Neural progenitor cell (in vitro differentiated cells): ENCODE results near the gene RBM19. TPM values are rescaled to one million over a fixed set of nuclear protein-coding genes. Genes with fewer than 3 reads are reported as not detected.
A peak's percentile ranks its signal among the peaks of the same experiment; 100 is the strongest.

Experiments
- DNase-seq: peaks from one replicate; pipeline ENCODE4 v3.0.0-alpha.2; 2016; ENCODE audit warnings: low spot score
- H2AFZ ChIP-seq: fragments of 200-600 bp; sonication (generic); replicated peaks from 2 replicates; pipeline ENCODE4 v1.6.1; 2016; ENCODE audit warnings: antibody characterized with exemption
- H3F3A ChIP-seq: fragments of 200-600 bp; sonication (generic); 2 replicates; pipeline ENCODE4 v1.6.1; 2016; ENCODE audit warnings: antibody characterized with exemption, low read depth
- H3K27ac ChIP-seq: fragments of 200-600 bp; sonication (generic); 2 replicates; pipeline ENCODE4 v1.5.1; 2016; ENCODE audit warnings: mild to moderate bottlenecking
- H3K27me3 ChIP-seq: fragments of 200-600 bp; sonication (generic); 2 replicates; pipeline ENCODE4 v1.6.1; 2016; ENCODE audit warnings: mild to moderate bottlenecking, moderate library complexity
- H3K36me3 ChIP-seq: fragments of 200-600 bp; sonication (generic); 2 replicates; pipeline ENCODE4 v1.5.1; 2016
- H3K4me1 ChIP-seq: fragments of 200-600 bp; sonication (generic); 2 replicates; pipeline ENCODE4 v1.6.1; 2016; ENCODE audit warnings: mixed run types
- H3K4me2 ChIP-seq: fragments of 200-600 bp; sonication (generic); 2 replicates; pipeline ENCODE4 v1.6.1; 2016
- H3K4me3 ChIP-seq: fragments of 200-600 bp; sonication (generic); 2 replicates; pipeline ENCODE4 v1.5.1; 2016
- H3K79me2 ChIP-seq: fragments of 200-600 bp; sonication (generic); 2 replicates; pipeline ENCODE4 v1.6.1; 2016; ENCODE audit warnings: low read depth
- H3K9ac ChIP-seq: fragments of 200-600 bp; sonication (generic); 2 replicates; pipeline ENCODE4 v1.6.1; 2016
- H3K9me3 ChIP-seq: fragments of 200-600 bp; sonication (generic); 2 replicates; pipeline ENCODE4 v1.5.1; 2016; ENCODE audit warnings: low read depth
- H4K20me1 ChIP-seq: fragments of 200-600 bp; sonication (generic); 2 replicates; pipeline ENCODE4 v1.6.1; 2016; ENCODE audit warnings: low read depth
- H3K27ac Mint-ChIP-seq: 3 replicates; pipeline ENCODE4 v1.8.0; 2021; ENCODE audit warnings: mixed read lengths
- H3K27me3 Mint-ChIP-seq: 2 replicates; pipeline ENCODE4 v1.8.0; 2022; ENCODE audit warnings: low read depth, mild to moderate bottlenecking, inconsistent platforms, moderate library complexity, mixed read lengths; ENCODE audit not compliant: insufficient read depth
- H3K36me3 Mint-ChIP-seq: 3 replicates; pipeline ENCODE4 v1.8.0; 2021; ENCODE audit warnings: mixed read lengths
- H3K4me1 Mint-ChIP-seq: 3 replicates; pipeline ENCODE4 v1.8.0; 2021; ENCODE audit warnings: mixed read lengths
- H3K4me3 Mint-ChIP-seq: 3 replicates; pipeline ENCODE4 v1.8.0; 2021; ENCODE audit warnings: mild to moderate bottlenecking, moderate library complexity, mixed read lengths
- H3K9me3 Mint-ChIP-seq: 3 replicates; pipeline ENCODE4 v1.8.0; 2020; ENCODE audit warnings: mixed read lengths
- CTCF ChIP-seq: fragments of 200-600 bp; sonication (generic); IDR thresholded peaks from 2 replicates; pipeline ENCODE4 v1.5.1; 2017; ENCODE audit warnings: antibody characterized with exemption, mild to moderate bottlenecking
- EZH2 ChIP-seq: fragments of 200-600 bp; sonication (generic); IDR thresholded peaks from 2 replicates; pipeline ENCODE4 v1.6.1; 2017; ENCODE audit warnings: antibody characterized with exemption, mild to moderate bottlenecking, moderate library complexity
- EZH2phosphoT487 ChIP-seq: fragments of 200-600 bp; sonication (generic); IDR thresholded peaks from 2 replicates; pipeline ENCODE4 v1.6.1; 2017; ENCODE audit warnings: antibody characterized with exemption
- total RNA-seq: library from RNA; depleted of rRNA; stranded (reverse); fragments of >200 nt; gene quantifications from 2 replicates; pipeline ENCODE4 v1.2.3, GENCODE V29; 2015; ENCODE audit warnings: low replicate concordance

The RBM19 gene
- total RNA-seq, 1 donor from 2014 or later, result 23.5 TPM

DNA sequence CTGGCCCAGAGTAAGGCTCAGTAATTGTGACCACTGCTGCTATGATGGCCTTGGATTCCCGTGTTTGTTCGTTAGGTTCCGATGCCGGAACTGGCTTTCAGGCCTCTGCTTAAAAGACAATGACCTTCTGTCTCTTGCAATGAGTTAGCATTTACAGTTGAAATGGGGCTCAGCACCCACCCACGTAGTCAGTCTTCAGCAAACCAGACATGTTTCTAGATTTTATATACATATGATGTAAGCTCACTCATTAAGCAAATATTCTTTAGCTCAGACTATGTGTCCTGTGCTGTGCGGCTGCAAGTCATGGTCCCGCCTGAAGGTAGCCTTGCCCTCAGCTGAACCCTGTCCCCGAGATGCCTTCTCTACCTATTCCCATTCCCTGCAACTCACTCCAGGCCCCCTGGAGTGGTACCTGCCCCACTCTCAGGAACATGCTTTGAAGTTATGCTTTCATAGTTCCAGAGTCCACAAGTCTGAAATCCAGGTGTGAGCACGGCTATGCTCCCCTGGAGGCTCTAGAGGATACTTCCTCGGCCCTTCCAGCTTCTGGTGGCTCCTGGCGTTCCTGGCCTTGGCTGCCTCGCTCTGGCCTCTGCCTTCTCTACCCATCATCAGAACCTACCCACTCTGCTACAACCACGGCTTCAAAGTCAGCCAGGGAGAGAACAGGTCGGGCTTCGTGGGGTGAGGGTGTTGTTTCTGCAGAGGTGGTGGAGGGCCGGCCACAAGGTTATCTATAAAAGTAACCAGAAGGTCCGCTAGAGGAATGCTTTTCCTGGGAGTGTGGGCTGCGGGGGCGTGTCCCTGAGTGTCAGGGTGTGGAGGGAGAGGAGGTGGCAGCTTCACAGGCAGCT, 157.8 kb downstream of the RBM19 start:
- H3K36me3 ChIP-seq, result no peaks in the 10 kb centered on the region

GRCh38 chr12:113805673-113806072, 160.5 kb downstream of the RBM19 start:
- peaks cover 4% of the 10 kb centered on the region for H3K27me3 Mint-ChIP-seq
- no peaks in the 10 kb centered on the region for H3K36me3 ChIP-seq
- TF ChIP-seq EZH2phosphoT487 (no peak), CTCF (no peak), EZH2 (no peak)

More for the DNA sequence above, 157.8 kb downstream of the RBM19 start:
- Histone ChIP-seq H3F3A (no peaks in the 10 kb centered on the region), H3K79me2 (no peaks in the 10 kb centered on the region), H4K20me1 (no peaks in the 10 kb centered on the region), H3K9ac (no peak overlapping the region), H3K4me3 (no peak overlapping the region), H3K27me3 (no peaks in the 10 kb centered on the region), H3K4me2 (no peak overlapping the region), H3K4me1 (peaks cover 3% of the 10 kb centered on the region), H3K27ac (no peak overlapping the region), H2AFZ (no peak overlapping the region), H3K9me3 (no peaks in the 10 kb centered on the region)
- TF ChIP-seq CTCF (no peak), EZH2 (no peak), EZH2phosphoT487 (no peak)
- Mint-ChIP-seq H3K36me3 (peaks cover 3% of the 10 kb centered on the region), H3K4me1 (peaks cover 14% of the 10 kb centered on the region), H3K27ac (peak overlapping the region; percentile 24), H3K4me3 (no peak overlapping the region), H3K27me3 (peaks cover 11% of the 10 kb centered on the region), H3K9me3 (no peaks in the 10 kb centered on the region)
- no peak for DNase-seq

DNA sequence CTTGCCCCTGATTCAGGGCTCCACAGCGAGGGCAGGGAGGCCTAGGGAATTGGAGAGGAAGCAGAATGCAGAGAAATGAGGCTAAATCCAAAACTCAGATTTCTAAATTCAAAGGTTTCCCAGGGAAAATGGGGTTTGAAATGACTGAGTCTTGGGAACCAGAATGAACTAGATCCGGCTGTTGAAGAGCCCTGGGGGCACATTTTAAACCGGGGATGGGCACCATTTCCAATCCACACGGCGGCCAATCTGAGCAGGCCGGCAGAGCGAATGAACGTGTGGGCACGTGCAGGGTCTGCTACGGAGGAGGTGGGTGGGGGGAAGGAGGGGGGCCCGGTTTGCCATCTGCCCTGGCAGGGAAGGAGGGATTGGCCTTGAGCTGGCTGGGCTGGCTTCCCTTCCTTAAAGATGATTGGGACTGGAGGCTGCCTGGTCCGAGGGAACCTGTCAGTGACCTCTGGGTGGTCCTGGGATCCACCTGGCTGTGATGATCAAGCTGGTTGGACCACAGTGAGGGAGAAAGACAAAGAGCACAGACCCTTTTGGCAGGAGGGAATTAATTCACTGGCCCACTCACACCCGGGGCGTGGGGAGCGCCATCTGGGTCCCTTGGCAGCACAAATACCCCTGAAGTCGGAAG, 161.0 kb downstream of the RBM19 start:
- Mint-ChIP-seq H3K4me1 (peaks cover 16% of the 10 kb centered on the region), H3K9me3 (no peaks in the 10 kb centered on the region), H3K27ac (peak overlapping the region; percentile 53), H3K4me3 (no peak overlapping the region), H3K27me3 (peaks cover 3% of the 10 kb centered on the region), H3K36me3 (peaks cover under 1% of the 10 kb centered on the region)
- Histone ChIP-seq H3F3A (no peaks in the 10 kb centered on the region), H3K36me3 (no peaks in the 10 kb centered on the region), H3K9me3 (no peaks in the 10 kb centered on the region), H3K79me2 (no peaks in the 10 kb centered on the region), H3K27ac (no peak overlapping the region), H3K4me3 (no peak overlapping the region), H4K20me1 (no peaks in the 10 kb centered on the region), H3K27me3 (no peaks in the 10 kb centered on the region), H2AFZ (no peak overlapping the region), H3K4me1 (peaks cover 6% of the 10 kb centered on the region), H3K9ac (no peak overlapping the region), H3K4me2 (no peak overlapping the region)
- no peak for TF ChIP-seq CTCF
- TF ChIP-seq EZH2, result no peak
- no peak for TF ChIP-seq EZH2phosphoT487
- no peak for DNase-seq

More at GRCh38 chr12:113805673-113806072, 160.5 kb downstream of the RBM19 start:
- peaks cover 3% of the 10 kb centered on the region for H3K36me3 Mint-ChIP-seq
- Histone ChIP-seq H2AFZ (no peak overlapping the region), H3K79me2 (no peaks in the 10 kb centered on the region), H3K4me3 (no peak overlapping the region), H3F3A (no peaks in the 10 kb centered on the region), H3K4me1 (peaks cover 6% of the 10 kb centered on the region), H3K9me3 (no peaks in the 10 kb centered on the region), H3K27me3 (no peaks in the 10 kb centered on the region), H3K27ac (no peak overlapping the region), H3K4me2 (no peak overlapping the region), H4K20me1 (no peaks in the 10 kb centered on the region), H3K9ac (no peak overlapping the region)
- DNase-seq, result no peak
- H3K4me1 Mint-ChIP-seq, result peaks cover 16% of the 10 kb centered on the region
- H3K4me3 Mint-ChIP-seq, result no peak overlapping the region
- no peaks in the 10 kb centered on the region for H3K9me3 Mint-ChIP-seq
- no peak overlapping the region for H3K27ac Mint-ChIP-seq
